CD14-positive monocyte (primary cell): ENCODE results near the gene SPARC. TPM values are rescaled to one million over a fixed set of nuclear protein-coding genes. Genes with fewer than 3 reads are reported as not detected.

Source experiments
- DNase-seq, 3 donors: peaks; one replicate each; pipeline ENCODE4 v3.0.0-alpha.2; 2011 to 2022
- H2AFZ ChIP-seq: 2 replicates; pipeline ENCODE4 v1.6.0; 2012; ENCODE audit warnings: mild to moderate bottlenecking, low read depth, low read length, inconsistent platforms; ENCODE audit not compliant: insufficient read depth, poor library complexity, severe bottlenecking
- H3K27ac ChIP-seq, 2 donors: 1 replicate in 1 of 2; 2 replicates in 1 of 2; pipeline ENCODE4 v1.5.1; 2012 to 2013; ENCODE audit warnings: low read length in 2 of 2, control low read depth in 1 of 2, inconsistent platforms in 1 of 2, low read depth in 1 of 2, mild to moderate bottlenecking in 1 of 2
- H3K27me3 ChIP-seq, 2 donors: one replicate each; pipeline versions ENCODE4 v1.6.0 to v1.6.1; 2011 to 2013; ENCODE audit warnings: low read length in 2 of 2; ENCODE audit not compliant: control insufficient read depth in 2 of 2, insufficient read depth in 2 of 2
- H3K36me3 ChIP-seq, 2 donors: replicated peaks in 1 of 2; 1 replicate in 1 of 2; 2 replicates in 1 of 2; pipeline versions ENCODE4 v1.5.1 to v1.6.1; 2012 to 2013; ENCODE audit warnings: low read length in 2 of 2, control low read depth in 1 of 2, inconsistent platforms in 1 of 2, mild to moderate bottlenecking in 1 of 2; ENCODE audit not compliant: insufficient read depth in 2 of 2, control insufficient read depth in 1 of 2
- H3K4me1 ChIP-seq, 2 donors: 1 replicate in 1 of 2; 2 replicates in 1 of 2; pipeline versions ENCODE4 v1.5.1 to v1.6.1; 2012 to 2013; ENCODE audit warnings: low read length in 2 of 2, control low read depth in 1 of 2, inconsistent platforms in 1 of 2, mild to moderate bottlenecking in 1 of 2, moderate library complexity in 1 of 2; ENCODE audit not compliant: insufficient read depth in 2 of 2, control insufficient read depth in 1 of 2
- H3K4me2 ChIP-seq: replicated peaks from 2 replicates; pipeline ENCODE3; 2012; ENCODE audit warnings: low read length, moderate library complexity, mild to moderate bottlenecking; ENCODE audit not compliant: poor library complexity, severe bottlenecking; ENCODE audit errors: extremely low read depth
- H3K4me3 ChIP-seq, 3 experiments: fragments of 200-600 bp in 1 of 3; sonication (generic) in 1 of 3; replicated peaks in 1 of 3; 1 replicate in 2 of 3; 2 replicates in 1 of 3; pipeline ENCODE4 v1.5.1; 2011 to 2013; ENCODE audit warnings: low read length in 3 of 3, mild to moderate bottlenecking in 3 of 3, control low read depth in 2 of 3, low read depth in 2 of 3, inconsistent platforms in 1 of 3, moderate library complexity in 1 of 3
- H3K79me2 ChIP-seq: 2 replicates; pipeline ENCODE4 v1.6.0; 2012; ENCODE audit warnings: mild to moderate bottlenecking, control low read depth, inconsistent platforms, low read length, moderate library complexity; ENCODE audit not compliant: insufficient read depth
- H3K9ac ChIP-seq: 2 replicates; pipeline ENCODE4 v1.6.0; 2017; ENCODE audit warnings: low read length, mild to moderate bottlenecking; ENCODE audit not compliant: insufficient read depth, poor library complexity, severe bottlenecking
- H3K9me3 ChIP-seq, 2 donors: replicated peaks in 1 of 2; 1 replicate in 1 of 2; 2 replicates in 1 of 2; pipeline versions ENCODE4 v1.5.1 to v1.6.1; 2012 to 2013; ENCODE audit warnings: low read length in 2 of 2, control low read depth in 1 of 2; ENCODE audit not compliant: control insufficient read depth in 1 of 2, insufficient read depth in 1 of 2
- H4K20me1 ChIP-seq: 2 replicates; pipeline ENCODE4 v1.6.0; 2012; ENCODE audit warnings: mild to moderate bottlenecking, low read length, control low read depth, moderate library complexity; ENCODE audit not compliant: insufficient read depth
- H3K27ac Mint-ChIP-seq, 7 donors: one replicate each; pipeline ENCODE4 v1.8.0; 2020; ENCODE audit warnings: mild to moderate bottlenecking in 7 of 7, mixed read lengths in 7 of 7, moderate library complexity in 6 of 7, inconsistent platforms in 2 of 7
- H3K27me3 Mint-ChIP-seq, 3 donors: one replicate each; pipeline ENCODE4 v1.8.0; 2021 to 2022; ENCODE audit warnings: low read depth in 3 of 3, mild to moderate bottlenecking in 3 of 3, mixed read lengths in 3 of 3, moderate library complexity in 3 of 3, inconsistent platforms in 1 of 3
- H3K36me3 Mint-ChIP-seq, 2 donors: one replicate each; pipeline ENCODE4 v1.8.0; 2020; ENCODE audit warnings: mixed read lengths in 2 of 2, inconsistent platforms in 1 of 2, mild to moderate bottlenecking in 1 of 2
- H3K4me1 Mint-ChIP-seq: one replicate; pipeline ENCODE4 v1.8.0; 2020; ENCODE audit warnings: mild to moderate bottlenecking, mixed read lengths
- H3K4me3 Mint-ChIP-seq, 2 donors: one replicate each; pipeline ENCODE4 v1.8.0; 2020; ENCODE audit warnings: mild to moderate bottlenecking in 2 of 2, mixed read lengths in 2 of 2, moderate library complexity in 1 of 2
- H3K9me3 Mint-ChIP-seq, 7 donors: one replicate each; pipeline ENCODE4 v1.8.0; 2020 to 2022; ENCODE audit warnings: mixed read lengths in 7 of 7, mild to moderate bottlenecking in 6 of 7, moderate library complexity in 6 of 7, inconsistent platforms in 2 of 7
- CTCF ChIP-seq: fragments of 200-600 bp; IDR thresholded peaks from one replicate; pipeline ENCODE4 v1.8.0; 2022; ENCODE audit warnings: antibody characterized with exemption, mild to moderate bottlenecking
- WGBS: methylation state at CpG from one replicate; pipeline ENCODE4 v1.1.5; 2013; ENCODE audit warnings: missing lambda C conversion rate; ENCODE audit not compliant: insufficient coverage; 5-methylcytosine and 5-hydroxymethylcytosine counted together
- intact Hi-C, 2 donors: fragments of 100-400 bp; cut with micrococcal nuclease; formaldehyde crosslinking; loops; one replicate each; pipeline versions ENCODE4 v1.15.0 to v1.15.1; 2023
- polyA plus RNA-seq, 3 donors: library from polyadenylated mRNA; depleted of rRNA in 1 of 3; unstranded in 2 of 3; stranded (reverse) in 1 of 3; fragments of 300-500 nt in 2 of 3; fragments of >200 nt in 1 of 3; fragmentation: Illumina TruSeq in 2 of 3; gene quantifications; 1 replicate in 2 of 3; 2 replicates in 1 of 3; pipeline ENCODE4 v1.2.3, GENCODE V29; 2012 to 2021

The SPARC gene
- polyA plus RNA-seq, 3 donors, result 3.0 to 19.7 (median 10.7) TPM

GRCh38 chr5:151676314-151676712 lies 10.4 kb downstream of the SPARC start:
- no peaks in the 10 kb centered on the region for H3K36me3 ChIP-seq
- peaks cover 0 to 3% (median 0%) of the 10 kb centered on the region in 7 donors for H3K9me3 Mint-ChIP-seq
- no peak overlapping the region for H3K4me2 ChIP-seq
- peaks cover 0 to 1% (median 0%) of the 10 kb centered on the region in 3 donors for H3K27me3 Mint-ChIP-seq
- H3K4me3 Mint-ChIP-seq, result no peak overlapping the region
- TF ChIP-seq CTCF, result no peak
- H3K4me3 ChIP-seq, result peak overlapping the region in 1 of 3 experiments; percentile 20
- peaks cover 68 to 73% of the 10 kb centered on the region in 2 donors for H3K4me1 ChIP-seq
- peak overlapping the region; percentile 85 to 92 for H3K27ac ChIP-seq
- peaks cover 1 to 4% of the 10 kb centered on the region in 2 donors for H3K36me3 Mint-ChIP-seq
- no peak overlapping the region for H2AFZ ChIP-seq
- H4K20me1 ChIP-seq, result no peaks in the 10 kb centered on the region
- no peaks in the 10 kb centered on the region for H3K9me3 ChIP-seq
- no peaks in the 10 kb centered on the region for H3K27me3 ChIP-seq
- H3K4me1 Mint-ChIP-seq, result peaks cover 75% of the 10 kb centered on the region
- DNase-seq, result no peak
- H3K9ac ChIP-seq, result no peak overlapping the region
- peak overlapping the region; percentile 85 to 93 (median 91) for H3K27ac Mint-ChIP-seq
- intact Hi-C loops, result no loop called here
- no peaks in the 10 kb centered on the region for H3K79me2 ChIP-seq

DNA sequence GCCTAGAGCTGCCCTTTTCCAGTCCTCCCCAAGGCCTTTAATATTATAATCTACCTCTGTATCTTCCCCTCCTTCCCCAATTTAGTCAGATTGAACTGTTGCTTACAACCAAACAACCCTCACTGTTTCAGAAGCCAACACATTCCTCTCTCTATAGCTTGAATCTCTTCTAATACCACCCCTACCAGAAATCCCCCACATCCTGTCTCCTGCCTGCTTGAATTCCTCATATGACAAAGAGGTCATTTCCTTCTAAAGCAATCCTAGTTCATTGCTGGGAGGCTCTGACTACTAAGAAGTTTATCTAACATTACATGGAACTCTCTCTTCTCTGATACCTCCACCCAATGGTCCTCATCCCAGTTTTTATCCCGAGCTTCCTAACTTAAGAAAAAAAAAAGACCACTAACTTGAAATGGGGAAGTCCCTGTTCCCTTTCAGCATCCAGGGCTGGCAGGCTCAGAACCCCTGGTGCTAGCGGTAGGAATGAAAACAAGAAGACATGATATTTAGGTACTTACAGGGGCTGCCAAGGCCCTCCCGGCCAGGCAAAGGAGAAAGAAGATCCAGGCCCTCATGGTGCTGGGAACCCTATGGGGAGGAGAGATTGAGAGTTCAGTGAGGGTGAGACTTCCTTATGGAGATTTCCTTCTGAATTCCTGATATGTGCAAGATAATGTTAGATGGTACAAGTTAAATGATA lies 11.0 kb downstream of the SPARC start:
- H3K36me3 ChIP-seq, result no peaks in the 10 kb centered on the region
- peak overlapping the region in 1 of 3 experiments; percentile 20 for H3K4me3 ChIP-seq
- peak in 2 of 3 donors; percentile 33 to 71 for DNase-seq
- no peaks in the 10 kb centered on the region for H3K79me2 ChIP-seq
- H3K4me1 ChIP-seq, result peaks cover 68 to 73% of the 10 kb centered on the region in 2 donors
- Mint-ChIP-seq H3K4me1 (peaks cover 77% of the 10 kb centered on the region), H3K4me3 (peak overlapping the region in 1 of 2 donors; percentile 58), H3K27ac (peak overlapping the region; percentile 85 to 93 (median 91)), H3K9me3 (peaks cover 0 to 3% (median 0%) of the 10 kb centered on the region in 7 donors), H3K36me3 (peaks cover 1 to 4% of the 10 kb centered on the region in 2 donors), H3K27me3 (peaks cover 0 to 1% (median 1%) of the 10 kb centered on the region in 3 donors)
- H3K27me3 ChIP-seq, result no peaks in the 10 kb centered on the region
- H4K20me1 ChIP-seq, result no peaks in the 10 kb centered on the region
- no peak overlapping the region for H2AFZ ChIP-seq
- no peaks in the 10 kb centered on the region for H3K9me3 ChIP-seq
- no peak for TF ChIP-seq CTCF
- peak overlapping the region; percentile 85 to 92 for H3K27ac ChIP-seq
- no peak overlapping the region for H3K9ac ChIP-seq
- WGBS, result no CpG with 5 or more reads among the region's 3 CpGs
- H3K4me2 ChIP-seq, result peak overlapping the region; percentile 49
- intact Hi-C loops, result no loop called here
